ES-I3 (cell line): ENCODE data around the gene ZFAND2A.
"Not testable (repeated sequence)": the region's sequence is repeated elsewhere in the genome, so short reads cannot be mapped to it uniquely, and the experiment has no call there.

Experiments
- H3K36me3 ChIP-seq: 2 replicates; pipeline ENCODE4 v1.6.1; 2013; ENCODE audit warnings: mild to moderate bottlenecking, low read length, control low read depth, moderate library complexity; ENCODE audit not compliant: insufficient read depth
- H3K4me1 ChIP-seq: 2 replicates; pipeline ENCODE4 v1.6.1; 2013; ENCODE audit warnings: mild to moderate bottlenecking, control low read depth, low read length; ENCODE audit not compliant: insufficient read depth
- H3K9ac ChIP-seq: 2 replicates; pipeline ENCODE4 v1.6.1; 2013; ENCODE audit warnings: low read depth, mild to moderate bottlenecking, low read length, moderate library complexity
- H3K9me3 ChIP-seq: 2 replicates; pipeline ENCODE4 v1.6.1; 2013; ENCODE audit warnings: mild to moderate bottlenecking, low read length, moderate library complexity; ENCODE audit not compliant: control insufficient read depth, insufficient read depth

Gene ZFAND2A

DNA sequence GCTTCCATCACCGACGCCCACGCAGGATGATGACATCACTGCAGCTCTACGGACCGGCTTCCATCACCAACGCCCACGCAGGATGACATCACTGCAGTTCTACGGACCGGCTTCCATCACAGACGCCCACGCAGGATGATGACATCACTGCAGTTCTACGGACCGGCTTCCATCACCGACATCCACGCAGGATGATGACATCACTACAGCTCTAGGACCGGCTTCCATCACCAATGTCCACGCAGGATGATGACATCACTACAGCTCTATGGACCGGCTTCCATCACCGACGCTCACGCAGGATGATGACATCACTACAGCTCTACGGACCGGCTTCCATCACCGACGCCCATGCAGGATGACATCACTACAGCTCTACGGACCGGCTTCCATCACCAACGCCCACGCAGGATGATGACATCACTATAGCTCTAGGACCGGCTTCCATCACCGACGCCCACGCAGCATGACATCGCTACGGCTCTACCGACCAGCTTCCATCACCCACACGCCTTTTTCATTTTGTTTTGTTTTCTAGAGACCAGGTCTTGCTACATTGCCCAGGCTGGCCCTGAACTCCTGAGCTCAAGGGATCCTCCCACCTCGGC lies 42.6 kb downstream of the ZFAND2A start:
- H3K4me1 ChIP-seq: no peaks in the 10 kb centered on the region
- H3K36me3 ChIP-seq: no peaks in the 10 kb centered on the region; the same call in 1 of the 2 replicates
- no peaks in the 10 kb centered on the region for H3K9me3 ChIP-seq
- no peak overlapping the region for H3K9ac ChIP-seq

DNA sequence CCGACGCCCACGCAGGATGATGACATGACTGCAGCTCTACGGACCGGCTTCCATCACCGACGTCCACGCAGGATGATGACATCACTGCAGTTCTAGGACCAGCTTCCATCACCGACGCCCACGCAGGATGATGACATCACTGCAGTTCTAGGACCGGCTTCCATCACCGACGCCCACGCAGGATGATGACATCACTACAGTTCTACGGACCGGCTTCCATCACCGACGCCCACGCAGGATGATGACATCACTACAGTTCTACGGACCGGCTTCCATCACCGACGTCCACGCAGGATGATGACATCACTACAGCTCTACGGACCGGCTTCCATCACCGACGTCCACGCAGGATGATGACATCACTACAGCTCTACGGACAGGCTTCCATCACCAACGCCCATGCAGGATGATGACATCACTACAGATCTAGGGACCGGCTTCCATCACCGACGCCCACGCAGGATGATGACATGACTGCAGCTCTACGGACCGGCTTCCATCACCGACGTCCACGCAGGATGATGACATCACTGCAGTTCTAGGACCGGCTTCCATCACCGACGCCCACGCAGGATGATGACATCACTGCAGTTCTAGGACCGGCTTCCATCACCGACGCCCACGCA lies 43.5 kb downstream of the ZFAND2A start:
- not testable (repeated sequence) for H3K9me3 ChIP-seq, H3K36me3 ChIP-seq, H3K4me1 ChIP-seq, H3K9ac ChIP-seq

DNA sequence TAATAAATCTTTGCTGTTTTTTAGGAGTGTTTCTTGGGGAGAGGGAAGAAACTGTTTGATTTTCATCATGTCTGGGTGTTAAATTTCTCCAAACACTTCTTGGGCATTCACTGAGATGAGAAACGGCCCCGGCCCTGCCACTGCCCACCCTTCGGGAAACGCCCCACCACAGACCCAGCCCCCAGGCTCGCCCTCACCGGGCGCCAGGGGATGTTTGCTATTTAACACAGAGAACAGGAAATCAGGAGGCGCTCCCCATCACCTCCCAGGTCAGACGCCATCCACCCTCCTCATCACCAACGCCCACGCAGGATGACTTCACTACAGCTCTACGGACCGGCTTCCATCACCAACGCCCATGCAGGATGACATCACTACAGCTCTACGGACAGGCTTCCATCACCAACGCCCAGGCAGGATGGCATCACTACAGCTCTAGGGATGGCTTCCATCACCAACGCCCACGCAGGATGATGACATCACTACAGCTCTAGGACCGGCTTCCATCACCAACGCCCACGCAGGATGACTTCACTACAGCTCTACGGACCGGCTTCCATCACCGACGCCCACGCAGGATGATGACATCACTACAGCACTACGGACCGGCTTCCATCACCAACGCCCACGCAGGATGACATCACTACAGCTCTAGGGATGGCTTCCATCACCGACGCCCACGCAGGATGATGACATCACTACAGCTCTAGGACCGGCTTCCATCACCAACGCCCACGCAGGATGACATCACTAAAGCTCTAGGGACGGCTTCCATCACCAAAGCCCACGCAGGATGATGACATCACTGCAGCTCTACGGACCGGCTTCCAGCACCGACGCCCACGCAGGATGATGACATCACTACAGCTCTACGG lies 44.6 kb downstream of the ZFAND2A start:
- not testable (repeated sequence) for H3K9me3 ChIP-seq, H3K4me1 ChIP-seq, H3K36me3 ChIP-seq, H3K9ac ChIP-seq

DNA sequence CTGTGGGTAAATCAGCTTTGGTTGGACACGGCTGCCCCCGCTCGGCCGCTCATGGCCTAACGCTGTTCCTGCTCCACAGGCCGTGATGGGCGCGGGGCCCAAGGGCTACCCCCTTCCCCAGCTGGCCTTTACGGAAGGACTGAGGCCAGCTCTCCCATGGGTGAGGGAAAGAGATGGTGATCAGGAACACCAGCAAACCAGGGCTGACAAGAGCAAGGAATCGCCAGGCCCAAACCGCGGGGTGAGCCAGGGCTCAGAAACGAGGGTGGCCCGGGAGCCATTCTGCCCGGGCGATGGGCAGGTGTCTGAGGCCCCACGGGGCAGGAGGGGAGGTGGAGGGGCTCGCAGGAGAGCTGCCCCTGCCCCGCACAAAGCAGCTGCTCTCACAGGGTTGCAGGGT lies 45.5 kb downstream of the ZFAND2A start:
- Histone ChIP-seq H3K9ac (no peak overlapping the region), H3K4me1 (no peaks in the 10 kb centered on the region), H3K9me3 (no peaks in the 10 kb centered on the region), H3K36me3 (no peaks in the 10 kb centered on the region)

DNA sequence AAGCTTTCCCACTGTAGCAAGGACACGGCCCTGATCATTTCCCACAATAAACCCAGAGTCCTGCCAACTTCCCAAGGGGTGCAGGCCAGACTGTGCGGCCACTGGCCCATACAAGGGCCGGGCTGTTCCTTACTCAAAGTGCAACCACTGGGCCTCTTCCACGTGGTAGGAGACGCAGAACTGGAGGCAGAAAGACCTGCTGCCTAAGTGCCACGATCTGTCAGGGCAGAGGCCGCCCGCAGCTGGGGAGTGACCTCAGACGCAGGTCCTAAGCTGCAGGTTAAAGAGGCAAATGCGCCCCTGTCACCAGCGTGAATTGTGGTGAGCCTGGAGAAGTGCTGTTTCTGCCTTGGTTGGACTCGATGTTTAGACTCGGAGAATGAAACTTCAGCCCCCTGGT lies 45.9 kb downstream of the ZFAND2A start:
- no peaks in the 10 kb centered on the region for H3K36me3 ChIP-seq
- H3K9ac ChIP-seq: no peak overlapping the region
- no peaks in the 10 kb centered on the region for H3K9me3 ChIP-seq
- no peaks in the 10 kb centered on the region for H3K4me1 ChIP-seq

DNA sequence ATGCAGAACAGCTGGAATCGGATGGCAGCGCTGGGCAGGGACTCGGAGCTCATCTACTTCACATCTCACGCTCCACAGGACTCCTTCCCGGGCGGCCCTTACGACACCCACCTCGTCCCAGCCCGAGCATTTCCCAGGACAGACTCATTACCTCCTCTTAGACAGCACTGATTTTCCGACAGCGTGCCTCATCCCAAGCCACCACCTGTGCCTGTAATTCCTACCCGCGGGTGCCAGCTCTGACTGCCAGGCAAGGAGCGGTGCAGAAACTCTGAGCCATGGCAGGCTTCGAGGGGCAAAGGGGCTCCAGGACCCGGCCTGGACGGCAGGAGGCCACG lies 46.5 kb downstream of the ZFAND2A start:
- no peaks in the 10 kb centered on the region for H3K9me3 ChIP-seq
- H3K9ac ChIP-seq: no peak overlapping the region
- H3K4me1 ChIP-seq: no peaks in the 10 kb centered on the region
- no peaks in the 10 kb centered on the region for H3K36me3 ChIP-seq

DNA sequence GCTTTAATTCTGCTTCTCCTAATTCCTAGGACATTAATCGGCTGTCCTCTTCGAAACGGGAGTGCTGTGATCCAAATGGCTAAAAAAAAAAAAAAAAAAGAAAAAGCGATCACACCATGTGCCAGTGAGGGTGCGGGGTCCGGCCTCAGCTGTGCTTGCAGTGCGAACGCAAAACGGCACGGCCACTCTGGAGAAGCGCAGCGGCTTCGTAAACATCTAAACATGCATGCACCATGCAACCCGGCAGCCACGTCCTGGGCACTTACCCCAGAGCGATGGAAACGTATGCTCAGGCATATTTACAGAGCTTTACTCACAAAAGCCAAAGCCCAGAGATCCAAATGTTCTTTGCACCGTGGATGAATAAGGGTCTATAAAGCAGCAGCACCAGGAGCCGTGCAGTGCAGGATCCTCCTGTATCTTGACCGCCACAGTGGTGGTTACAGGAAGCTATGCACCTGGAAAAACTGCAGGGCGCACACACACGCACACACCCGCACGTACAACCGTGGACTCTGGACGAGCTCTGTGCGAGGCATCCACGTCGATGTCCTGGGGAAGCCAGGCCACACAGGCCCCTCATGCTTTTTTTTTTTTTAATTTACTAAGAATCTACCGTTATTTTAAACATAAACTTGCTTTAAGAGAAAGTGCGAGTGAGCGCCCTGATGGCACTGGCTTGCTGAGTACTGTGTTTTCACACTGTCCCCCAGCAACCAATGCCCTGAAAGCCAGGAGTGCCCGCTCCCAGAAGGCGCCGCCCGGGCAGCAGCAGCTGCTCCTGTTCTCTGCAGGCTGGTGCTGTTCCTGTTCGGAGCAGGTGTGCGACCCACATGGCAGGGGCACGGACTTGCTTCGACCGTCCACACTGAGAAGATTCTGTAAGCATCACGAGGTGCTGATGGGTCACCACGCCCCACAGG lies 47.1 kb downstream of the ZFAND2A start:
- Histone ChIP-seq H3K9ac (no peak overlapping the region), H3K36me3 (no peaks in the 10 kb centered on the region), H3K4me1 (no peaks in the 10 kb centered on the region), H3K9me3 (no peaks in the 10 kb centered on the region)

DNA sequence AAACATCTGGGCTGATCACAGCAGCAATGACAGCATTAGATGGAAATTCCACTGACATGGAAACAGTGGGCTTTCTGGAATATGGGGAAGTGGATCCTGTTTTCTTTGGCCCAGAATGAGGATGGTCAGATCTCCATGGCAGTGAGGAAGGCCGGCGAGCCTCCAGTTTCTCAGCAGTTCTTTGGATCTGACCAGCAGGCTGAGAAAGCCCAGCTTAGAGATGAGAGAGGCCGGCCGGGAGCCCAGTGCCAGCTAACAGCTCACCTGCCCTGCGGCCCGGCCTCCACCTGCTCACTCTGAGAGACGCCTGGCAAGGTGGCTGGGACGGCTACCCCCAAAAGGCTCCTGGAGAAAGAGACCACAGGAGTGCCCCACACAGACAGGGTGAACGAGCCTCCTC lies 47.9 kb downstream of the ZFAND2A start:
- Histone ChIP-seq H3K9me3 (no peaks in the 10 kb centered on the region), H3K9ac (no peak overlapping the region), H3K4me1 (no peaks in the 10 kb centered on the region), H3K36me3 (no peaks in the 10 kb centered on the region)

DNA sequence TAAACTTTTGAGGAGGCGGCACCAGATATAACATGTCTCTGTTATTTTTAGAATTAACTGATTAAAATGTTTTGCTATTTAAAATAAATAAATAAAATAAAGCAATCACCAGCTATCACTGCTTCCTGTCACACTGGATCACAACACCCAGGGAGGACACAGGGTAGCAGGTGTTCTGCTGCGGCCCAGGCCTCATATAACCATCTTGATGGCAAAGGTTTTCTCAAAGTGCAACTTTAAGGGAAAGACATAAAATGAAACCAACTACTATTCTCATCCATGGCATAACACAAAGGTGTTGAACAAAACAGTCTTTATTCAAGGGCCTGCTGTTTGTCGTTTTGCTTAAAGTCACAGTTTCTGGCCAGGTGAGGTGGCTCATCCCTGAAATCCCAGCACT lies 48.8 kb downstream of the ZFAND2A start:
- no peaks in the 10 kb centered on the region for H3K36me3 ChIP-seq
- H3K4me1 ChIP-seq: no peaks in the 10 kb centered on the region
- H3K9me3 ChIP-seq: no peaks in the 10 kb centered on the region
- H3K9ac ChIP-seq: no peak overlapping the region

DNA sequence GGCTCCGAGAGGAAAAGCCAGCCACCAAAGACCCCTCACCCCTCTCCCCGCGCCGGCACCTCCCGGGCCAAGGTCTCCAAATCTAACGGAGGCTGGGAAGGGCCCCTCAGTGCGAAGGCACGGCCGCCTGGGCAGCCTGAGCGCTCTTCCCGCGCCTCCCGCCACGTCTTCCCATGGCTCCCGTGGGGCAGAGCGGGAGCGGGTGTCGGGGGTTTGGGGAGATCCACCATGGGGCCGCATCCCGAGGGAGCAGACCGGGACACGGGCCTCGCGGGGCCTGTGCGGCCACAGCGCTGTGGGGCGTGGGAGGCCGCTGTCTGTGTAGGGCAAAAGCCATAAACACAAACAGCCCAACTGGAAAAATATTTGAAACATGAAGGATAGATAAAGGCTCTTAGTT lies 49.6 kb downstream of the ZFAND2A start:
- Histone ChIP-seq H3K9ac (no peak overlapping the region), H3K9me3 (no peaks in the 10 kb centered on the region), H3K36me3 (0 out of 2 replicates have a peak, but pooled peaks cover 2% of the 10 kb centered on the region), H3K4me1 (no peaks in the 10 kb centered on the region)

DNA sequence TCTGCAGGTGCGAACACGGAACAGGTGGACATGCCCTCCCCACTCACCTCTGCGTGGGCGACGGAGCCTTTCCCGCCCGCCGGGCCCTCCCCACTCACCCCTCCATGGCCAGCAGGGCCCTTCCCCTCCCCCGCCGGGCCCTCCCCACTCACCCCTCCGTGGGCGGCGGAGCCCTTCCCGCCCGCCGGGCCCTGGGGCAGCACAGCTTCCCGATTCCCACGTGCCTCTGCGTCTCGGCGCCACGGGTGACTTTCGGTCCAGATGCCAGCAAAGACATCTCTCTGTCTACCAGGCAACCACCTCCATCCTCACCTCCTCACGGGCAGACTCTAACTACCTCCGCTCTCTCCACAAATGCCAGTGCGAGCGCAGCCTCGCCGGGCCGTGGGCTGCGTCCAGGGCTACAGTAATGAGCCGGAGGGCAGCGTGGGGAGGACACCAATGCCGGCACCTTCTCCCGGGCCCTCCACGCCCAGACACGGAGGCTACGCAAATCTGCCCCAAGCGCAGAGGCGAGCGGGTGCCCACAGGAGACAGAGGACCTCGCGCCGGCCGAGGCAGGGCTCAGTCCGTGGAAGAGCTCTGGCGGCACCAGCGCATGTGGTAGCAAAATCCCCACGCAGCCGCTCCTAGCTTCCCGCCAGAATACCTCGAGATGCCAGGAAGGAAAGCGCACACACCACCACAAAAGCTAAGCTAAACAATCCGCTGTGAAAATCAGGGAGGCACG lies 50.2 kb downstream of the ZFAND2A start:
- no peak overlapping the region for H3K9ac ChIP-seq
- H3K9me3 ChIP-seq: no peaks in the 10 kb centered on the region
- 0 out of 2 replicates have a peak, but pooled peaks cover 2% of the 10 kb centered on the region for H3K36me3 ChIP-seq
- no peaks in the 10 kb centered on the region for H3K4me1 ChIP-seq

DNA sequence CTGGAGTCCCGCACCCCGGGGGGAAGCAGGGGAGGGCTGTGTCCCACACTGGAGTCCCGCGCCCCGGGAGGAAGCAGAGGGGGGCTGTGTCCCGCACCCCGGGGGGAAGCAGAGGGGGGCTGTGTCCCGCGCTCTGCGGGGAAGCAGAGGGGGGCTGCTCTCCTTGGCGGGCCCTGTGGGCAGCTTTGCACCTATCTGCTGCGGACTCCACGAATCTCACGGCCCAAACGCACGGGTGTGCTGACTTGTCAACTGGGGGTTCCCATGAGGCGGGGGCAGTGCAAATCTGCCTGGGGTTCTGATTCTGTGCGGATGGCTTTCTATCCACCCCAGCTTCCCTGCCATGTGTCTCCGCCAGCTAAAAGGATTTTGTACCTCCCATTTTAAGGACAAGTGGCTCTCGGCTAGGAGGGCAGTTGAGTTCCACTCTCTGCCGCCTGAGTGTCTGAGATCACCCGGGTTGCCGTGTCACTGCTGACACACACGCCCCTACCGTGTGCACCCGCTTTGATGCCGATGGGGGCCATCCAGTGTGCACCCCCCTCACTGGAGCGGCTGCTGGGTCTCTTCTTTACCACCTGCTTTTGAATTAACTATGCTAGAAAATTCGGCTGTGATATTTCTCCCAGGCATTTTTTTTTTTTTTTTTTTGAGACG lies 51.6 kb downstream of the ZFAND2A start:
- Histone ChIP-seq H3K9me3 (no peaks in the 10 kb centered on the region), H3K4me1 (no peaks in the 10 kb centered on the region), H3K9ac (no peak overlapping the region), H3K36me3 (0 out of 2 replicates have a peak, but pooled peaks cover 2% of the 10 kb centered on the region)

DNA sequence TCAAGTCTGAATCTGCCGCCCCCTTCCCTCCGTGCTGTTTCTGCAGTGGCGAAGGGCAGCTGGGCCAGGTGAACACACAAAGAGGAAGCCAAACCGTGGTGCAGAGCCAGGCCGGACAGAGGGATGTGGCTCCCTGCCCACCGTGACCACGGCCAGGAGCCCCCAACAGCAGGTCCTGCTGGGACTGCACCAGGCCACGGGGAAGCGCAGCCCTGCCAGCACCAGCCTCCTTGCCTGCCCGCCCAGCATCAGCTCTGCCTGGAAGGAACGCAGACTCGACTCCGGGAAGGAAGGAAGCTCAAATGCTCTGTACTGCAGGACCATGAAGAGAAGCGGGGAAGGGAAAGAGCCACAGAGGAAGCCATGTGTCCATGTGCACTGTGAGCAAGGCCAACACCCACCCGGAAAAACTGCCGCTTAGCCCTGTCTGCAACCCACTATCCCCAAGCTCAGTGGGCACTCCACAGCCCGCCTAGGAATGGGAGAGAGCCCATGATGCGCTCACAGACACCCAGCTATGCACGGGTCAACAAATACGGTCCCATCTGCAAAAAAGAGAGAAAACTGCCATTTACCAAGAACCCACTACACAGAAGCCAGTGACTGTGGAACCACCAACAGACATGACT lies 53.1 kb downstream of the ZFAND2A start:
- Histone ChIP-seq H3K9ac (no peak overlapping the region), H3K36me3 (0 out of 2 replicates have a peak, but pooled peaks cover 2% of the 10 kb centered on the region), H3K9me3 (no peaks in the 10 kb centered on the region), H3K4me1 (no peaks in the 10 kb centered on the region)
